ENCODE data around the gene NIPBL.

- TF ChIP-seq YY1 (IDR thresholded peaks at IDR 0.05; ENCODE audit: low read depth) (no peak), RAD21 (IDR thresholded peaks at IDR 0.05; ENCODE audit: low read depth) (no peak), EGR1 (IDR thresholded peaks at IDR 0.05) (no peak)
These were observed 12.7 kb downstream of the NIPBL start for GRCh38 chr5:36889264-36889663.
